ENCODE data around the gene RPL10.

- no peak for TF ChIP-seq REST (IDR thresholded peaks at IDR 0.05; ENCODE audit: low read depth)
- TF ChIP-seq TAF1 (IDR thresholded peaks at IDR 0.05; ENCODE audit: low read depth), result no peak
Observed at GRCh38 chrX:154441984-154442707, 44.0 kb downstream of the RPL10 start.
